KOPT-K1 (cell line): ENCODE results near the gene CRABP2.

Source experiments
- H3K27ac ChIP-seq: fragments of 200-600 bp; sonication (generic); 2 replicates; pipeline ENCODE4 v1.5.1; 2016; ENCODE audit warnings: antibody characterized with exemption, mild to moderate bottlenecking, low read depth, low read length; ENCODE audit not compliant: poor library complexity, severe bottlenecking
- H3K36me3 ChIP-seq: fragments of 200-600 bp; sonication (generic); 2 replicates; pipeline ENCODE4 v1.5.1; 2017; ENCODE audit warnings: antibody characterized with exemption, mild to moderate bottlenecking, low read length, moderate library complexity; ENCODE audit not compliant: insufficient read depth
- H3K9me3 ChIP-seq: fragments of 200-600 bp; sonication (generic); 2 replicates; pipeline ENCODE4 v1.5.1; 2017; ENCODE audit warnings: antibody characterized with exemption, low read length, mild to moderate bottlenecking; ENCODE audit not compliant: insufficient read depth, poor library complexity, severe bottlenecking

The CRABP2 gene

DNA sequence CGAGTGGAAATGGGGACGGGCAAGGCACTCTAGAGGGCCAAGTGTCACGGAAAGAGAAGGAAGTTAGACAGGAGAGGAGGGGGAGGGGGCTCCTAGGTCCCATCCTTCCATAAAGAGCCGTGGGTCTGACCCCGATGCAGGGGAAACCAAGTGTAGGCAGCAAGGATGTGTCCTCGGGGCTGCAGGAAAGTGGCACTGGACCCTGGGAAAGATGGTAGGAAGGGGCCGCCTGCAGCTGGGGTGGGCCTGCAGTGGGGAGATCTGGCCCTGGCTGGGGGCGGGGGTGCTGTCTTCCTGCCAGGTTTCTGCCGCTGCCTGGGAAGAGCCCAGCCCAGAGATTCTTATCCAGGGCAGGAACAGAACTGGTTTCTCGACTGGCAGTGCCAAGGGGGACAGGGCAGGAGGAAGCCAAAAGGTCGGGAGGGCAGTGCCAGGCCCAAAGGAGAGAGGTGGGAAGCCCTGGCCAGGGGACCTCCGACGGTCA, 12.9 kb downstream of the CRABP2 start:
- Histone ChIP-seq H3K9me3 (no peaks in the 10 kb centered on the region), H3K36me3 (no peaks in the 10 kb centered on the region), H3K27ac (no peak overlapping the region)

DNA sequence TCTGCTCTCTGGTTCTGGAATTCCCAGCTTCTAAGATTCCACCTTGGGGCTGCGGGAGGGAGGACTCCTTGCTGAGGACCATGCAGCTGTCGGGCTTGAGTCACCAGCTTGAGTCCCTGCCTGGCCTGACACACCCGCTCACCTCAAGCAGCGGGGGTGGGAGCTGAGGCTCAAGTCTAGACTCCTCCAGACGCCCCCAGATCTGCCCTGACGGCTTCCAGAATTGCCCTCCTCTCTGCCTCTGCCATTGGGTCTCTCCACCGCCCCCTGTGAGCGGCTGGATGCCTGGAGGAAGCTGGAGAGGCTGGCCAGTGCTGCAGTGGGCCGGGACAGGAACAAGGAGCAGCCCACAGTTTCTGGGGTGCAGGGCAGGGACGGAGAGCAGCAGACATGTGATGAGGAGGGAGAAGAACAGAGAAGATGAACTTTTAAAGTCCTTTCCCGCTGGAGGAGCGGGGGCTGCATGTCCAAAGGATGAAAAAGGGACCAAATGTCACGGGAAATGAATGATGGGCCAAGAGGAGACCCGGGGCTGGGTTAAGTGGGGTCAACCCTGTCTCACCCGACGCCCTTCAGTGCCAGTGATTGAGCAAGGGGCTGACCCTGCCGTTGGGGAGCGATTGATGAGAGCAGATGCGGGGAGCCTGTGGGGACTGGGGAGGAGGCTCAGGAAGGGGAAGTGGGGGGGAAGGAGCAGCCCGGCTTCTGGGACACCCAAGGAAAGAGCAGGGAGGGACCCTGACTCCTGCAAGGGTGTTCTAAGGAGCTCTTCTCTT, 13.5 kb downstream of the CRABP2 start:
- no peaks in the 10 kb centered on the region for H3K36me3 ChIP-seq
- H3K27ac ChIP-seq = no peak overlapping the region
- H3K9me3 ChIP-seq = no peaks in the 10 kb centered on the region

DNA sequence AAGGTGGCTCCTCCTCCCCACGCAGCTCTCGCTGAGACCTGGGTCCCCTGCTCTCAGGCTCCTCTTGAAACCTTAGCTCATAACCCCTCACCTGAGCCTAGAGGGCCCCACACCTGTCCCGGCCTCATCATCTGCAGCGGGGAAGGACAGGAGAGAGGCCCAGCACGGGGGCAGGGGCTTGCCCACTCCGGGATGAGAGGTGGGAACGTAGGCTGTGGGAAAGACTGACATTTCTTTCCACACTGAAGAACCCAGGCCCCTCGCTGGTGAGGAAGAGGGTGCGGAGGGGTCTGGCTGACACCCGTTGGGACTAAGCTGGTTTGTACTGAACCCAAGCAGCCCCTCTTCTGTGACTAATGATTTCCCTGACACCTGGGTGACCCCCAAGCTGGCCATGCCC, 14.2 kb downstream of the CRABP2 start:
- no peak overlapping the region for H3K27ac ChIP-seq
- no peaks in the 10 kb centered on the region for H3K9me3 ChIP-seq
- H3K36me3 ChIP-seq = no peaks in the 10 kb centered on the region

DNA sequence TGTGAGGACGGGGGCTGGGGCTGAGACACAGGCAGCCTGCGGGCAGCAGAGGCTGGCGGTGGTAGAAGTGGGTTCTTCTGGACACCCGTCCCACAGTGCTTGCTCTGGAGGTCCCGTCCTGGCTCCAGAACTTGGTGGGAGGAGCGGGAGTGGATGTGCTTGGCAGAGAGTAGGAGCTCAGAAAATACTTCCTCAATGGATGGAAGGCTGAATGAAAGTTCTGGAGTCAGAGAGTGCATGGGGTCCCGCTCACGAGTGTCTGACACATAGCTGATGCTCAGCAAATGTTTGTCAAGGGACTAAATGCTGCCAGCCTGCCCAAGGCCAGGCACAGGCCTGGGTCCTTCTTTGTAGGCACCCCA, 14.7 kb downstream of the CRABP2 start:
- no peak overlapping the region for H3K27ac ChIP-seq
- no peaks in the 10 kb centered on the region for H3K36me3 ChIP-seq
- no peaks in the 10 kb centered on the region for H3K9me3 ChIP-seq

DNA sequence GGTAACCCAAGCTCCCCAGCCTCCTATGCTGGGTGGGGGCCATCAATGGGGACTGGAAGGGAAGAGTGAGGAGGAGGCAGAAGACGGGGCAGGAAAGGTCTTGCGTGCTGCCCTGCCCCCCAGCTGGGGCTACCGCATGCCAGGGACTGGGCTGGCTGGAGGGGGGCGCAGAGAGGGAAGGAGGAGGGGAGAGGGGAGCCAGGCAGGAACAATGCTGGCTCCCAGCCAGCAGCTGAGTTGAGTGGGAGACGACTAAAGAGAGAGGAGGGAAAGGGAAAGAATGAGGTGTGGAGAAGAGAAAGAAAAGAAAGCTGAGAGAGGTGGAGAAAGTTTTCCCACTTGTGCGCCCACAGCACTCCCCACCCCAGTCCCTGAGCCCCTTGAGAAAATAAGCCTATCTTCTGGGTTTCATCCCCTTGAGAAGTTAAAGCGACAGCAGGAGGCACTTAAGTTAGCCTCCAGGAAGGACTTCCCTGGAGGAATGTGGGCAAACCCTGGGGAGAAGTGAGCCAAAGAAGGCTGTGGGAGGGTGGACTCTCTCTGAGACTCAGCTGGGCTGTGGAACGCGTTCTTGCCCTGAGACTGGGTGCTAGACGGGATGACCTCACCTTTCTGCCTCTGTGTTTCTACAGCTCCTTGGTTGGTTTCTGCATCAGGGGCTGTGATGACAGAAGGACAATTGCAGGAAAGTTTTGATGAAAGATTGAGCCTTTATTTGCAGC, 15.3 kb downstream of the CRABP2 start:
- no peak overlapping the region for H3K27ac ChIP-seq
- H3K9me3 ChIP-seq = no peaks in the 10 kb centered on the region
- no peaks in the 10 kb centered on the region for H3K36me3 ChIP-seq

DNA sequence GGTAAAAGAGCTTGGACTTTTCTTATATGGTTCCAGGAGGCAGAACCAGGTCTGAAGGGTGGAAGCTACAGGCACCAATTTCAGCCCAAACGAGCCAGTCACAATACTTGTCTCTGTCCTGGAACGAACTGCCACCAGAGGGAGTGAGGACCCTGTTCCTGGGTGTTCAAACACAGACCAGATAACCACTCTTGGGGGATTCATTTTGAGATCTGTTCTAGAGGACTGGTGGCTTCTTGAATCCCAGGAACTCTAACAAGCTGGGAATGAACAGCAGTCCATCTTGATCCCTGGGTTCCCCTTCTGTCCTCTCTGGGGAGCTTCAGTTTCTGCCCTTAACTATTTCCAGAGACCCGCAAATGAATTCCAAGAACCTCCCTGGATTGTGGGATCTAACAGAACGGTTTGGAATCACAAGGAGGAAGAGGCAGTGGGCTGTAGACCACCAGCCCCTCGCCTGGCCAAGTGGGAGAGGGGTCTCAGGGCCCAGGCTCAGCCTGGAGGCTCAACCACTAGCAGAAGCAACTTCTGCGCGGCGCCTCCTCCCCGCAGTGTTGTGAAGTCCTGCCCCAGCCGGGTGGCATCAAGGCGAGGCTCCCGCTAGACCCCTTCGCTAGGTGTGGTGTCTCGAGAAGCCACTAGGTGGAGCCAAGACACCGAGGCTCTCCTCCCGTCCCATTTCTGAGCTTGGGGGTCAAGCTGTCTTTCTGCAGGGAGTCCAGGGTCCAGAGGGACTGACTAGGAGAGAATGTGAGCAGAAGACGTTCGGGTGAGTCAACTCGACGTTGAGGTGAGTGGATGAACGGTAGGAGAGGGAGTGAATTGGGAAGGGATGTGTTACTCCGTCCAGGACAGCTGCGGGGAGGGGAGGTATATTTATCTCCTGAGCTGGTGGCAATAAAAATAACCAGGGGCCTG, 16.1 kb downstream of the CRABP2 start:
- Histone ChIP-seq H3K27ac (no peak overlapping the region), H3K9me3 (no peaks in the 10 kb centered on the region), H3K36me3 (no peaks in the 10 kb centered on the region)

DNA sequence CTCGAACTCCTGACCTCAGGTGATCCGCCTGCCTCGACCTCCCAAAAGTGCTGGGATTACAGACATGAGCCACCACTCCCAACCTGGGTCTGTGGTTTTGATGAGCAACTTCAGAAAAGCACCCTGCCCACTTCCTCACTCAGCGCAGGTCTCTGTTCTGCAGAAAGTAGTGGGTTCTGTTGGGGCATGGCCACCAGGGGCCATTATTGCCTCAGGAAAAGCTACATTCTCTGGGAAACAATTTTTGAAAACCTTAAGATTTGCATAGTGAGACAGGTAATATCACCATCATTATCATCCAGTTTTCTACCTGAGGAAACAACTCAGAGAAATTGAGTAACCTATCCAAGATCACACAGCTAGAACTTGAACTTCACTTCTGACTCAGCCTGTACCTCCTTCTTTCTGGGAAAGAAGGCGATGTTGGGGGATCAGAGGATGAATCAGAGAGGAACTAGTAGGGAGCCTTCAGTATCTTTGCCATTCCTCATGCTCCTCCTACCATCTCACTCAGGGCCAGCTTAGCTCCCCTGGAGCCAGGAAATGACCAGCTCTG, 21.1 kb downstream of the CRABP2 start:
- Histone ChIP-seq H3K27ac (no peak overlapping the region), H3K9me3 (no peaks in the 10 kb centered on the region), H3K36me3 (no peaks in the 10 kb centered on the region)

DNA sequence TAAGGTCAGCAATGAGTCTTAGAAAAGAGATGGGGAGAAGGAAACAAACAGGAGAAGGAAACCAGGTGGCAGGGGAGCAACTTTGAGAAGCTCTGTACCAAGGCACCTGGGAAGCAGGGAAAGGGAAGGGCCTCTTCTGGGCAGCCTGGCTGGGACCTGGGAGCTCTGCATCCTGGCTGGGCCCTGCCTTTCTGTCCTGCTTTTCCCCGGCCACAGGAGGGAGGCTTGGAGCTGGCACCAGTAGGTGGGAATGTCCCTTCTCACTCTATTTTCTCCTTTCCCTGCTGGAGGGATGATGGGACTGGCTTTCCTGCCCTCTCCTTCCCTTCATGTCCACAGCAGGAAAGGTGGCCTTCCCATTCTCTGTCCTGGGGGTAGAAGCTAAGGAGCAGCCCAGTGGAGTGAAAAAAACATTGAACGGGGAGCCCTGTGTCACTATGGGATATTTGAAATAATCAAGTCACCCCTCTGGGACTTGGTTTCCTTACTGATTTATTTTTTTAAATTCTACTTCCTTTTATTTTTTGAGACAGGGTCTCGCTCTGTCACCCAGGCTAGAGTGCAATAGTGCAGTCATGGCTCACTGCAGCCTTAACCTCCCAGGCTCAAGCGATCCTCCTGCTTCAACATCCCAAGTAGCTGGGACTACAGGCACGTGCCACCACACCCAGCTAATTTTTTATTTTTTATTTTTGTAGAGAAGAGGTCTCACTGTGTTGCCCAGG, 23.1 kb downstream of the CRABP2 start:
- Histone ChIP-seq H3K9me3 (no peaks in the 10 kb centered on the region), H3K36me3 (no peaks in the 10 kb centered on the region), H3K27ac (no peak overlapping the region)

DNA sequence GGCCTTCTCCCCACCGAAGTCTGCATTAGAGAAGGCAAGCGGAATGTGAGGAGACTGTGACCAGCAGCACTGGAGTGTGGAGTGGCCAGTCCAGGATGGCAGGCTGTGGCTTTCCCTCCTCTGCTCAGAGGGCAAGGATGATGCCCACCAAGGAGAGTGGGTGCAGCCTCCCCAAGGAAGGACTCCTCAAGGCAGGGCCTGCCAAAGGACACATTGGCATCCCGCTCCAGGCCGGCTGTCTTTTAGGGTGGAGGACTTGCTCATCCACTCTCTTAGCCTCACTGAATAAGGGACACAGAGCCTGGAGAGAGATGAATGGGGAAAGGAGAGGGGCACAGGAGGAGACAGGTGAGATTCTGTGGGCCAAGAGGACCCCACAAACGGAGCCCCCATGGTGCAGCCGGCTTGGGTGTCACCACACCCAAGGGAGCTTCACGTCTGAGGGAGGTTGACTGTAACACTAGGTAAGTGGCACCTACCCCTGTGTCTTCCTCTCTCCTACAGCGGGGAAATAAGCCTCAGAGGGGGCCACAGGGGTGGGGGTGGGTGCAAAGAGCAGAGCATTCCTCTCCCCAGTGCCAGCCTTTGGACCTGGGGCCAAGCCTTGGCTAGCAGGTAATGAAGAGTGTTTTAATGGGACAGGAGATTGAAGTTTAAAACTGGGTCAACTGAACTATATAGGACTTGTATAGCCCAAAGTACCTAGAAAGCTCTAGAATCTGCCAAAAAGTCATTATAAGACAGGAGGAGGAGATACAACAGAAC, 24.0 kb downstream of the CRABP2 start:
- no peaks in the 10 kb centered on the region for H3K9me3 ChIP-seq
- H3K36me3 ChIP-seq = no peaks in the 10 kb centered on the region
- no peak overlapping the region for H3K27ac ChIP-seq

DNA sequence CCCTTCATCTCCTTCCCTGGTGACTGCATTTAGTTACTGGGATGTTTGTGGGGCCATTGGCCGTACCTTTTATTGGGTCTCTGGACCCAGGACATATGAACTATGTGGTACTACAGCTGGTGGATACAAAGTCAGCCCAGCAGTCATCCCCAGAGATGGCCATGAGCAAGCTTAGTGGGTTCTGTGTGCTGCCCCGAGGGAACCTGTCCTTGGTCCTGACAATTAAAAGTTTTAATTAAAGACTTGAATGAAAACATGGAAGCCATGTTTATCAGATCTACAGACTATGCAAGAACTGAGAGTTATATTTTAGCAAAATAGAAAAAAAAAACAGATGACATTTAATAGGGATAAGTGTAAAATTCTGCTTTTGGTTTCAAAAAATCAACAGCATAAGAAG, 25.3 kb downstream of the CRABP2 start:
- Histone ChIP-seq H3K27ac (no peak overlapping the region), H3K9me3 (no peaks in the 10 kb centered on the region), H3K36me3 (no peaks in the 10 kb centered on the region)

DNA sequence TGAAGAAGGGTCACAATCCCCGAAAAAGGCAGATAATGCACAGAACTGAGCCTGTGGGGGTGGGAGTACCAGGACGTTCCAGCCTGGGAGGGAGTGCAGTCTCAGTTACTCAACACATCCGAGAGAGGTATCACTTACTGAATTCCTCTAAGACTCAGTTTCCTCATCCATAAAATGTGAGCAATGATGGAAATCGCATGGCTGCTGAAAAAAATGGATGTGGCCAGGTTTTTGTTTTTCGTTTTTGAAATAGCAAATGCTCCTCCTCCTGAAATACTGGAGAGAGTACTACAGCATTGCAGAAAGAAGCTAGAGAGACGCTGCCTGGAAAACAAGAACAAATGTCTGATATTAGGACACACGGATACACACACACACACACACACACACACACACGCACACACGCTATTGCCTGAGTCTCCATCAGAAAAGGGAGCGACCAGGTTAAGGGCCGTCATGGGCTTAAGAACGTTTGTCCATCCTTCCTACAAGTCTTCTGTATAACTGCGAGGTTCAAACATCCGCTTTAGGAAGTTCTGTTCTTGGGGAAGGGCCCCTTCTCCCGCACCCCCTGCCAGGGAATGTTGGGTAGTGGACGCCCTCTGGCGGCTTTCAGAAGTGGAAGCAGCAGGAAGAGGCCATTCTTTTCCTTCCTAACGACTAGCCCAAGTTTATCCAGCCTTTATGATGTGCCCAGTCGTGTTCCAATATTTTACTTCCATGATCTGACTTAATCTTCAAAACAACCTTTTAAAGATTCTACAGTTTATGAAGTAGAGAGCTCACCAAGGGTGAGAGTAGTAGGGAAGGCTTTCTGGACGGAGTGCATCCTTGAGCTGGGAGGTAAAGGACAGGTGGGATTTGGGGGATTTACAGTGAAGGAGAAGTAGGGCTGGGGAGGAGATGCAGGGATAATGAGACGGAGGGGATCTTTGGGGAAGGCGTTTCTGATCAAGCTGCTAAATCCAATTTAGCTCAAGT, 27.5 kb downstream of the CRABP2 start:
- Histone ChIP-seq H3K27ac (no peak overlapping the region), H3K36me3 (no peaks in the 10 kb centered on the region), H3K9me3 (no peaks in the 10 kb centered on the region)

DNA sequence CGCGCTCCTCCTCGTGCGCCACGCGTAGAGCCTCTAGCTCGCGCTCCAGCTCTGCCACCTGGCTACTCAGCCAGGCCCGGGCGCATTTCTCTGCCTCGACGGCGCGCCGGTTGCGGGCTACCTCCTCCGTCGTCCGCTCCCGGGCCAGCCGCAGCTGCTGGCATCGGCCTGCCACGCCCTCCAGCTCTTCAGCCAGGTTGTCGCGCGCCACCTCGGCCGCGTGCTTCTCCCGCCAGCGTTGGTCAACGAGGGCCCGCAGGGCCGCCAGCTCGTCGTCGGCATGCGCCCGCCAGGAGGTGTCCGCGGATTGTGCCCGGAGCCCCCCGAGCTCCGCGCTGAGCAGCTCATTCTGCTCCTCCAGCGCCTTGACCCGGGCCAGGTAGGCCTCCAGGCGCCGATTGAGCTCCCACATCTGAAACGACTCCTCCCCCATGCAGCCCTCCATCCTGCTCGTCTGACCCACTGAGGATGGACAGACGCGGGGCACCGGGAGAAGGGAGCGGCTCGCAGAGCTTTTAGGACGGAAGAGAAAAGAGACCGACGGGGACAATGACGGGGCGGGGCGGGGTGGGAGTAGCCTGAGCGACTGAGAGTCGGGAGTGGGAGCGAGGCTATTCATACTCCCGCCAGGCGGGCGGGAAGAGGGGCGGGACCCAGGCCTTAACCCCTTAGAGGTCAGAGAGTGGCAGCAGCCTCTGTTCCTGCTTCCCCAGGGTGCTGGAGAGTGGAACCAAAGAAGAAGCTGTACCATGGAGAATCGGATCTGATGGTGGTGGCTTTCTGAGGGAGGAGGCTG, 28.4 kb downstream of the CRABP2 start, which contains the start of gene NES:
TSS of gene NES (minus strand) at position 588 of the 796 bp plus-strand sequence. CDS start at position 445, 143 bp downstream.
- Histone ChIP-seq H3K27ac (no peak within 1 kb of the TSS), H3K36me3 (no peaks in the 10 kb centered on the region), H3K9me3 (no peaks in the 10 kb centered on the region)
